IMR-90 (cell line): ENCODE measurements around the gene HES4. TPM values are rescaled to one million over a fixed set of nuclear protein-coding genes. Genes with fewer than 3 reads are reported as not detected.

Experiments
- ATAC-seq: fragments of 200-7000 bp; cut with Tn5 transposase; 2 replicates; pipeline ENCODE4 v1.9.1; 2020; ENCODE audit warnings: low read depth, mild to moderate bottlenecking, moderate library complexity
- BruUV-seq: library from RNA; stranded (reverse); fragments of 400-500 nt; replicated peaks from 2 replicates; lab custom pipeline; 2021; lab: Mats Ljungman, UMichigan
- CTCF ChIA-PET: fragments of 300-600 bp; formaldehyde crosslinking; extraction: SDS; loops from one replicate; lab custom pipeline; 2021; ENCODE audit warnings: antibody characterized with exemption; lab: Yijun Ruan, JAX
- POLR2A ChIA-PET: fragments of 300-600 bp; sonication (Branson Sonifier 250); formaldehyde crosslinking; loops from one replicate; lab custom pipeline; 2022; ENCODE audit warnings: antibody characterized with exemption; ENCODE audit not compliant: unreplicated experiment; lab: Charles Lee
- DNase-seq: peaks from one replicate; pipeline ENCODE4 v3.0.0; 2013
- H2AFZ ChIP-seq: replicated peaks from 2 replicates; pipeline ENCODE3; 2013; ENCODE audit warnings: low read length, mild to moderate bottlenecking; ENCODE audit not compliant: poor library complexity
- H2AK5ac ChIP-seq: 2 replicates; pipeline ENCODE4 v1.6.1; 2013; ENCODE audit warnings: low read depth, low read length, inconsistent platforms
- H2AK9ac ChIP-seq: replicated peaks from 2 replicates; pipeline ENCODE3; 2013; ENCODE audit warnings: mild to moderate bottlenecking, low read depth, low read length, moderate library complexity; ENCODE audit not compliant: poor library complexity
- H2BK120ac ChIP-seq: 2 replicates; pipeline ENCODE4 v1.6.1; 2013; ENCODE audit warnings: low read depth, low read length, inconsistent platforms
- H2BK15ac ChIP-seq: 3 replicates; pipeline ENCODE4 v1.6.1; 2013; ENCODE audit warnings: low read depth, low read length, inconsistent platforms
- H2BK20ac ChIP-seq: 2 replicates; pipeline ENCODE4 v1.6.1; 2013; ENCODE audit warnings: low read depth, mild to moderate bottlenecking, inconsistent platforms, low read length, moderate library complexity
- H2BK5ac ChIP-seq: 2 replicates; pipeline ENCODE4 v1.6.1; 2013; ENCODE audit warnings: mild to moderate bottlenecking, low read depth, low read length, inconsistent platforms; ENCODE audit not compliant: poor library complexity, severe bottlenecking
- H3K14ac ChIP-seq: replicated peaks from 2 replicates; pipeline ENCODE4 v1.6.1; 2013; ENCODE audit warnings: low read depth, low read length, inconsistent platforms
- H3K18ac ChIP-seq: 2 replicates; pipeline ENCODE4 v1.6.1; 2013; ENCODE audit warnings: low read depth, low read length, control low read depth
- H3K23ac ChIP-seq: 2 replicates; pipeline ENCODE4 v1.6.1; 2013; ENCODE audit warnings: low read depth, low read length, inconsistent platforms
- H3K27ac ChIP-seq: 2 replicates; pipeline ENCODE4 v1.5.1; 2013; ENCODE audit warnings: mild to moderate bottlenecking, control low read depth, low read length; ENCODE audit not compliant: insufficient read depth
- H3K27me3 ChIP-seq: 2 replicates; pipeline ENCODE4 v1.6.1; 2013; ENCODE audit warnings: low read length; ENCODE audit not compliant: control insufficient read depth, insufficient read depth
- H3K36me3 ChIP-seq: 2 replicates; pipeline ENCODE4 v1.6.1; 2013; ENCODE audit warnings: low read length, mixed read lengths; ENCODE audit not compliant: control insufficient read depth, insufficient read depth
- H3K4ac ChIP-seq: 2 replicates; pipeline ENCODE4 v1.6.1; 2013; ENCODE audit warnings: low read depth, low read length, inconsistent platforms
- H3K4me1 ChIP-seq: 2 replicates; pipeline ENCODE4 v1.6.1; 2013; ENCODE audit warnings: low read length, mixed read lengths; ENCODE audit not compliant: control insufficient read depth, insufficient read depth
- H3K4me2 ChIP-seq: 2 replicates; pipeline ENCODE4 v1.6.1; 2013; ENCODE audit warnings: low read depth, mild to moderate bottlenecking, control low read depth, low read length, moderate library complexity
- H3K4me3 ChIP-seq: 2 replicates; pipeline ENCODE4 v1.5.1; 2013; ENCODE audit warnings: low read depth, mild to moderate bottlenecking, control low read depth, low read length, moderate library complexity; ENCODE audit not compliant: insufficient read depth
- H3K56ac ChIP-seq: 2 replicates; pipeline ENCODE4 v1.6.1; 2013; ENCODE audit warnings: low read length, inconsistent platforms; ENCODE audit not compliant: insufficient read depth; ENCODE audit errors: extremely low read depth
- H3K79me1 ChIP-seq, 2 experiments: 2 replicates each; pipeline ENCODE4 v1.6.1; 2013; ENCODE audit warnings: low read length in 2 of 2, inconsistent platforms in 1 of 2, low read depth in 1 of 2
- H3K9ac ChIP-seq: 2 replicates; pipeline ENCODE4 v1.6.1; 2013; ENCODE audit warnings: low read depth, low read length, control low read depth
- H3K9me1 ChIP-seq: 2 replicates; pipeline ENCODE4 v1.6.1; 2013; ENCODE audit warnings: low read length, inconsistent platforms; ENCODE audit not compliant: insufficient read depth
- H3K9me3 ChIP-seq: 2 replicates; pipeline ENCODE4 v1.6.1; 2013; ENCODE audit warnings: low read length; ENCODE audit not compliant: control insufficient read depth, insufficient read depth
- H4K20me1 ChIP-seq: 2 replicates; pipeline ENCODE4 v1.6.1; 2013; ENCODE audit warnings: low read length, inconsistent platforms; ENCODE audit not compliant: insufficient read depth
- H4K5ac ChIP-seq: 2 replicates; pipeline ENCODE4 v1.6.1; 2013; ENCODE audit warnings: mild to moderate bottlenecking, low read depth, low read length, control low read depth
- H4K8ac ChIP-seq, 2 experiments: 2 replicates each; pipeline ENCODE4 v1.6.1; 2013; ENCODE audit warnings: low read depth in 2 of 2, low read length in 2 of 2, control low read depth in 1 of 2, inconsistent platforms in 1 of 2
- H4K91ac ChIP-seq: 2 replicates; pipeline ENCODE4 v1.6.1; 2013; ENCODE audit warnings: low read depth, low read length, inconsistent platforms; ENCODE audit not compliant: insufficient read depth
- BHLHE40 ChIP-seq: fragments of 150-350 bp; IDR thresholded peaks from 2 replicates; pipeline ENCODE4 v1.6.1; 2016; ENCODE audit warnings: mild to moderate bottlenecking, low read depth, low read length
- MAFK ChIP-seq: IDR thresholded peaks from 2 replicates; pipeline ENCODE4 v1.6.1; 2012; ENCODE audit warnings: low read depth, low read length, improper control_type of control experiment
- NFE2L2 ChIP-seq: fragments of 150-350 bp; IDR thresholded peaks from 2 replicates; pipeline ENCODE4 v1.6.1; 2016; ENCODE audit warnings: low read depth, mild to moderate bottlenecking, low read length
- WGBS, 2 experiments: methylation state at CpG; one replicate each; pipeline versions ENCODE4 v1.1.5 to v1.1.7; 2013; ENCODE audit warnings: missing lambda C conversion rate in 2 of 2; ENCODE audit not compliant: insufficient read length in 1 of 2; ENCODE audit errors: extremely low coverage in 2 of 2; 5-methylcytosine and 5-hydroxymethylcytosine counted together
- dilution Hi-C: fragments of 300-500 bp; cut with HindIII; formaldehyde crosslinking; loops from one replicate; pipeline ENCODE4 v1.14.3; 2018; ENCODE audit warnings: low sequenced_read_pairs; ENCODE audit not compliant: unreplicated experiment
- in situ Hi-C: fragments of 300-500 bp; cut with MboI; formaldehyde crosslinking; loops from 3 replicates; pipeline ENCODE4 v1.14.3; 2019; ENCODE audit warnings: low sequenced_read_pairs, inconsistent platforms, mixed read lengths
- intact Hi-C: fragments of 100-400 bp; cut with micrococcal nuclease; formaldehyde crosslinking; loops from 2 replicates; pipeline ENCODE4 v1.10.0; 2022
- polyA plus RNA-seq, 3 experiments: library from polyadenylated mRNA; depleted of rRNA; stranded (reverse); fragments of >200 nt; gene quantifications; 2 replicates each; pipeline ENCODE4 v1.2.3, GENCODE V29; 2012; ENCODE audit warnings: low replicate concordance in 1 of 3
- total RNA-seq: library from RNA; depleted of rRNA; stranded (reverse); fragments of >200 nt; gene quantifications from 2 replicates; pipeline ENCODE4 v1.2.3, GENCODE V29; 2012
- TF ChIP-seq, protein P1 (sequence below): fragments of 150-350 bp; IDR thresholded peaks from 2 replicates; pipeline ENCODE4 v1.6.1; 2016; ENCODE audit warnings: low read depth, mild to moderate bottlenecking, low read length, moderate library complexity, borderline replicate concordance

The HES4 gene
- total and polyA plus RNA-seq, 2 of the 4 experiments (the other 2 are of a cell fraction) = 1.4 to 11.7 TPM

DNA sequence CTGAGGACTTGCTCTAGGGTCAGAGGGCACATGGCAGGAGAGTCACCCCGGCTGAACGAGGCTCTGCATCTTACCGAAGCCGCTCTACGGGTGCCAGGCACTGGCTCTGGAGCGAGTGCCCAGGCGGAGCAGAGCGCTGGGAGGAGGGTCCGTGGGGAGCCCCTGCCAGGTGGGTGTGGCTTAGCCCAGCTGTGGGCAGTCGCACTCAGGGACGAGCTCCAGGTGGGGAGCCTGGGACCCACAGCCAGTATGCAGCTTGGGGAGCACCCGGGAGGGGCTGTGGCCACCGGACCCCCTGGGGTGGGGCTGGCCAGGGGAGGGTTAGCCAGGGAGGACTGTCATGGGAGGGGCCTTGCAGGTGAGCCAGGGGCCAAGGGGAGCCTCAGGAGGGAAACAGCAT lies 23.8 kb upstream of the HES4 start:
- H4K8ac ChIP-seq = no peak overlapping the region
- no peak overlapping the region for H2AFZ ChIP-seq
- H3K9me3 ChIP-seq = no peaks in the 10 kb centered on the region
- no peaks in the 10 kb centered on the region for H3K27me3 ChIP-seq
- no TSS peak for BruUV-seq
- no peak overlapping the region for H2AK5ac ChIP-seq
- in situ Hi-C loops (no loop called here), dilution Hi-C loops (no loop called here), intact Hi-C loops (no loop called here)
- H3K56ac ChIP-seq = no peak overlapping the region
- ChIA-PET CTCF (no interaction called here), POLR2A (no interaction called here)
- H3K36me3 ChIP-seq = peaks cover 28% of the 10 kb centered on the region
- no peak overlapping the region for H2AK9ac ChIP-seq
- no peak overlapping the region for H2BK5ac ChIP-seq
- H3K14ac ChIP-seq = no peak overlapping the region
- H4K20me1 ChIP-seq = peaks cover 48% of the 10 kb centered on the region
- no peak overlapping the region for H3K4me2 ChIP-seq
- 75% methylated on average over 2 of the region's 13 CpGs; no CpG with 5 or more reads in 1 of the 2 experiments for WGBS, 2 experiments
- peaks cover 20% of the 10 kb centered on the region for H3K4me1 ChIP-seq
- H3K18ac ChIP-seq = no peak overlapping the region
- H4K91ac ChIP-seq = no peak overlapping the region
- TF ChIP-seq BHLHE40 (no peak), MAFK (no peak), NFE2L2 (no peak)
- TF ChIP-seq, protein P1, sequence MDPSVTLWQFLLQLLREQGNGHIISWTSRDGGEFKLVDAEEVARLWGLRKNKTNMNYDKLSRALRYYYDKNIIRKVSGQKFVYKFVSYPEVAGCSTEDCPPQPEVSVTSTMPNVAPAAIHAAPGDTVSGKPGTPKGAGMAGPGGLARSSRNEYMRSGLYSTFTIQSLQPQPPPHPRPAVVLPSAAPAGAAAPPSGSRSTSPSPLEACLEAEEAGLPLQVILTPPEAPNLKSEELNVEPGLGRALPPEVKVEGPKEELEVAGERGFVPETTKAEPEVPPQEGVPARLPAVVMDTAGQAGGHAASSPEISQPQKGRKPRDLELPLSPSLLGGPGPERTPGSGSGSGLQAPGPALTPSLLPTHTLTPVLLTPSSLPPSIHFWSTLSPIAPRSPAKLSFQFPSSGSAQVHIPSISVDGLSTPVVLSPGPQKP = no peak
- H2BK15ac ChIP-seq = no peak overlapping the region
- no peak overlapping the region for H3K9ac ChIP-seq
- no peak overlapping the region for H2BK120ac ChIP-seq
- H3K9me1 ChIP-seq = peaks cover 2% of the 10 kb centered on the region; the same call in 1 of the 2 replicates
- no peak overlapping the region for H3K23ac ChIP-seq
- DNase-seq = no peak
- no peak overlapping the region for H2BK20ac ChIP-seq
- peaks cover 22 to 52% of the 10 kb centered on the region in 2 experiments; a peak in 3 of 4 replicates for H3K79me1 ChIP-seq
- no peak overlapping the region for H3K4ac ChIP-seq
- no peak overlapping the region for H4K5ac ChIP-seq
- no peak overlapping the region for H3K27ac ChIP-seq
- ATAC-seq = no peak
- H3K4me3 ChIP-seq = no peak overlapping the region
